ENCODE results near the gene TPPP3.
"Not testable (repeated sequence)": the region's sequence is repeated elsewhere in the genome, so short reads cannot be mapped to it uniquely, and the experiment has no call there.

DNA sequence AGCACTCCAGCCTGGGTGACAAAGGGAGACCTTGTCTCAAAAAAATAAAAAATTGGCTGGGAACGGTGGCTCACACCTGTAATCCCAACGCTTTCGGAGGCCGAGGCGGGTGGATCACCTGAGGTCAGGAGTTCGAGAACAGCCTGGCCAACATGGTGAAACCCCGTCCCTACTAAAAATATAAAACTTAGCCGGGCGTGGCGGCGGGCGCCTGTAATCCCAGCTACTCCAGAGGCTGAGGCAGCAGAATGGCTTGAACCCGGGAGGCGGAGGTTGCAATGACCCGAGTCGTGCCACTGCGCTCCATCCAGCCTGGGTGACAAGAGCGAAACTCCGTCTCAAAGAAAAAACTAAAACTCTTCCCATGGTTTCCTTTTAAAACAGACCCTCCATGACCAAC is 22.1 kb upstream of the TPPP3 start:
- TF ChIP-seq EP300, POLR2A (IDR thresholded peaks at IDR 0.05): not testable (repeated sequence)
- TF ChIP-seq, protein P1, sequence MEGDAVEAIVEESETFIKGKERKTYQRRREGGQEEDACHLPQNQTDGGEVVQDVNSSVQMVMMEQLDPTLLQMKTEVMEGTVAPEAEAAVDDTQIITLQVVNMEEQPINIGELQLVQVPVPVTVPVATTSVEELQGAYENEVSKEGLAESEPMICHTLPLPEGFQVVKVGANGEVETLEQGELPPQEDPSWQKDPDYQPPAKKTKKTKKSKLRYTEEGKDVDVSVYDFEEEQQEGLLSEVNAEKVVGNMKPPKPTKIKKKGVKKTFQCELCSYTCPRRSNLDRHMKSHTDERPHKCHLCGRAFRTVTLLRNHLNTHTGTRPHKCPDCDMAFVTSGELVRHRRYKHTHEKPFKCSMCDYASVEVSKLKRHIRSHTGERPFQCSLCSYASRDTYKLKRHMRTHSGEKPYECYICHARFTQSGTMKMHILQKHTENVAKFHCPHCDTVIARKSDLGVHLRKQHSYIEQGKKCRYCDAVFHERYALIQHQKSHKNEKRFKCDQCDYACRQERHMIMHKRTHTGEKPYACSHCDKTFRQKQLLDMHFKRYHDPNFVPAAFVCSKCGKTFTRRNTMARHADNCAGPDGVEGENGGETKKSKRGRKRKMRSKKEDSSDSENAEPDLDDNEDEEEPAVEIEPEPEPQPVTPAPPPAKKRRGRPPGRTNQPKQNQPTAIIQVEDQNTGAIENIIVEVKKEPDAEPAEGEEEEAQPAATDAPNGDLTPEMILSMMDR (IDR thresholded peaks at IDR 0.05): not testable (repeated sequence)
